H1 (cell line): Measurements from ENCODE around the gene MIEN1. TPM values are rescaled to one million over a fixed set of nuclear protein-coding genes. Genes with fewer than 3 reads are reported as not detected.

Experiments used
- CBX8 ChIP-seq: fragments of 300-800, 300-1000 bp; sonication (generic); IDR thresholded peaks from 2 replicates; pipeline ENCODE4 v1.7.1; 2016; ENCODE audit warnings: low read depth, low read length, borderline replicate concordance
- CHD2 ChIP-seq: IDR thresholded peaks from 2 replicates; pipeline ENCODE4 v1.6.1; 2012; ENCODE audit warnings: low read length, improper control_type of control experiment
- GABPA ChIP-seq: IDR thresholded peaks from 2 replicates; pipeline ENCODE4 v1.6.1; 2011; ENCODE audit warnings: mild to moderate bottlenecking, low read length, moderate library complexity, borderline replicate concordance; ENCODE audit not compliant: insufficient read depth
- NANOG ChIP-seq: IDR thresholded peaks from 2 replicates; pipeline ENCODE4 v1.6.1; 2011; ENCODE audit warnings: low read length, low read depth, mild to moderate bottlenecking, inconsistent platforms; ENCODE audit not compliant: insufficient read depth, poor library complexity, severe bottlenecking
- RAD21 ChIP-seq, 2 experiments: IDR thresholded peaks in 1 of 2; conservative IDR thresholded peaks in 1 of 2; 2 replicates each; pipeline ENCODE4 v1.6.1; 2011; ENCODE audit warnings: low read depth in 2 of 2, low read length in 2 of 2, improper control_type of control experiment in 1 of 2, inconsistent platforms in 1 of 2, mild to moderate bottlenecking in 1 of 2, moderate library complexity in 1 of 2
- polyA plus RNA-seq, 7 experiments: library from polyadenylated mRNA; depleted of rRNA in 3 of 7; stranded (reverse) in 5 of 7; unstranded in 2 of 7; fragments of >200 nt in 5 of 7; fragments of 200-250 nt in 2 of 7; gene quantifications; 1 replicate in 5 of 7; 2 replicates in 1 of 7; 4 replicates in 1 of 7; pipeline versions ENCODE4 v1.2.1 to v1.2.3, GENCODE V29; 2011 to 2013; ENCODE audit warnings: missing spikeins in 2 of 7, mixed read lengths in 2 of 7
- total RNA-seq: library from RNA; stranded (reverse); fragmentation: NEBNext Ultra II Directional; extraction: Animal tissue kit (Norgen Biotek cat#: 25700); gene quantifications from 2 replicates; pipeline ENCODE4 v1.2.1, GENCODE V29; 2021
- TF ChIP-seq, protein P1 (sequence below): fragments of 300-600 bp; sonication (generic); IDR thresholded peaks from 2 replicates; pipeline ENCODE4 v1.7.1; 2012; ENCODE audit warnings: low read length, moderate library complexity, mild to moderate bottlenecking, inconsistent platforms; ENCODE audit not compliant: insufficient replicate concordance
- TF ChIP-seq, protein P2 (sequence below): IDR thresholded peaks from 2 replicates; pipeline ENCODE4 v1.6.1; 2011; ENCODE audit warnings: low read length, improper control_type of control experiment

The MIEN1 gene
- total and polyA plus RNA-seq, 2 of the 8 experiments (the other 6 are each of a cell fraction or from before 2014, with no cell fraction given), result 29.6 to 54.9 TPM

DNA sequence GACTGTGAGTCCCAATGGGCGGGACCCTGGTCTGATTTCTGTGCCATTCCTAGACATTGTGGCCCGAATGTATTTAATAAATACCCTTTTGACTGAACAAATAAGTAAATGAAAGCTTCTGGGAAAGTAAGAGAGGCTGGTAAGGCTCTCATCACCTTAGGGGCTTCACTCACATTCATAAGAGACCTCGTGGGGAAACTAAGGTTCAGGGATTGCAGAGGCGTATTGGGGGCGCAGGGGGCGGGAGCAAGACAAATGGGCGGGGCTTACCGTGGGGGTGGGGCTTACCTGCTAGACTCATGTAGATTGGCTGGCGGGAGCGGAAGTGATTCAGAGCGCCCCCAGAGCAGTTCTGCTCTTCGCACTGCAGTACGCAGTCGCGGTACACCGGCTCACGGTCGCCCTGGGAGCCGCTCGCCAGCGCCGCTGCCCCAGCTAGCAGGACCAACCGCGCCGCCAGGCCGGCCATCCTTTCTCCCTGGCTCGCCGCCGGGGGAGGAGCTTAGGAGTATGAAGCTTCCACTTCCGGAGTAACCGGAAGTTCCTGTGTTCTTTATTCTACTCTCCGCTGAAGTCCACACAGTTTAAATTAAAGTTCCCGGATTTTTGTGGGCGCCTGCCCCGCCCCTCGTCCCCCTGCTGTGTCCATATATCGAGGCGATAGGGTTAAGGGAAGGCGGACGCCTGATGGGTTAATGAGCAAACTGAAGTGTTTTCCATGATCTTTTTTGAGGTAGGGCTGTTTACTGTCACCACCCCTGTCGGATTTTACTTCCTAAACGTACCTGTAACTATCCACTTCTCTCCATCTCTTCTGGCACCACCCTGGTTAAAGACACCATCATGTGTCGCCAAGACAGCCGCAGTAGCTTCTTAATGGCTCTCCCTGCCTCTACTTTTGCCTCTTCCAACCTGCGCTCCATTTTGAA is 42.5 kb downstream of the MIEN1 start, which contains the start of gene PGAP3 (continued):
- TF ChIP-seq, protein P1, sequence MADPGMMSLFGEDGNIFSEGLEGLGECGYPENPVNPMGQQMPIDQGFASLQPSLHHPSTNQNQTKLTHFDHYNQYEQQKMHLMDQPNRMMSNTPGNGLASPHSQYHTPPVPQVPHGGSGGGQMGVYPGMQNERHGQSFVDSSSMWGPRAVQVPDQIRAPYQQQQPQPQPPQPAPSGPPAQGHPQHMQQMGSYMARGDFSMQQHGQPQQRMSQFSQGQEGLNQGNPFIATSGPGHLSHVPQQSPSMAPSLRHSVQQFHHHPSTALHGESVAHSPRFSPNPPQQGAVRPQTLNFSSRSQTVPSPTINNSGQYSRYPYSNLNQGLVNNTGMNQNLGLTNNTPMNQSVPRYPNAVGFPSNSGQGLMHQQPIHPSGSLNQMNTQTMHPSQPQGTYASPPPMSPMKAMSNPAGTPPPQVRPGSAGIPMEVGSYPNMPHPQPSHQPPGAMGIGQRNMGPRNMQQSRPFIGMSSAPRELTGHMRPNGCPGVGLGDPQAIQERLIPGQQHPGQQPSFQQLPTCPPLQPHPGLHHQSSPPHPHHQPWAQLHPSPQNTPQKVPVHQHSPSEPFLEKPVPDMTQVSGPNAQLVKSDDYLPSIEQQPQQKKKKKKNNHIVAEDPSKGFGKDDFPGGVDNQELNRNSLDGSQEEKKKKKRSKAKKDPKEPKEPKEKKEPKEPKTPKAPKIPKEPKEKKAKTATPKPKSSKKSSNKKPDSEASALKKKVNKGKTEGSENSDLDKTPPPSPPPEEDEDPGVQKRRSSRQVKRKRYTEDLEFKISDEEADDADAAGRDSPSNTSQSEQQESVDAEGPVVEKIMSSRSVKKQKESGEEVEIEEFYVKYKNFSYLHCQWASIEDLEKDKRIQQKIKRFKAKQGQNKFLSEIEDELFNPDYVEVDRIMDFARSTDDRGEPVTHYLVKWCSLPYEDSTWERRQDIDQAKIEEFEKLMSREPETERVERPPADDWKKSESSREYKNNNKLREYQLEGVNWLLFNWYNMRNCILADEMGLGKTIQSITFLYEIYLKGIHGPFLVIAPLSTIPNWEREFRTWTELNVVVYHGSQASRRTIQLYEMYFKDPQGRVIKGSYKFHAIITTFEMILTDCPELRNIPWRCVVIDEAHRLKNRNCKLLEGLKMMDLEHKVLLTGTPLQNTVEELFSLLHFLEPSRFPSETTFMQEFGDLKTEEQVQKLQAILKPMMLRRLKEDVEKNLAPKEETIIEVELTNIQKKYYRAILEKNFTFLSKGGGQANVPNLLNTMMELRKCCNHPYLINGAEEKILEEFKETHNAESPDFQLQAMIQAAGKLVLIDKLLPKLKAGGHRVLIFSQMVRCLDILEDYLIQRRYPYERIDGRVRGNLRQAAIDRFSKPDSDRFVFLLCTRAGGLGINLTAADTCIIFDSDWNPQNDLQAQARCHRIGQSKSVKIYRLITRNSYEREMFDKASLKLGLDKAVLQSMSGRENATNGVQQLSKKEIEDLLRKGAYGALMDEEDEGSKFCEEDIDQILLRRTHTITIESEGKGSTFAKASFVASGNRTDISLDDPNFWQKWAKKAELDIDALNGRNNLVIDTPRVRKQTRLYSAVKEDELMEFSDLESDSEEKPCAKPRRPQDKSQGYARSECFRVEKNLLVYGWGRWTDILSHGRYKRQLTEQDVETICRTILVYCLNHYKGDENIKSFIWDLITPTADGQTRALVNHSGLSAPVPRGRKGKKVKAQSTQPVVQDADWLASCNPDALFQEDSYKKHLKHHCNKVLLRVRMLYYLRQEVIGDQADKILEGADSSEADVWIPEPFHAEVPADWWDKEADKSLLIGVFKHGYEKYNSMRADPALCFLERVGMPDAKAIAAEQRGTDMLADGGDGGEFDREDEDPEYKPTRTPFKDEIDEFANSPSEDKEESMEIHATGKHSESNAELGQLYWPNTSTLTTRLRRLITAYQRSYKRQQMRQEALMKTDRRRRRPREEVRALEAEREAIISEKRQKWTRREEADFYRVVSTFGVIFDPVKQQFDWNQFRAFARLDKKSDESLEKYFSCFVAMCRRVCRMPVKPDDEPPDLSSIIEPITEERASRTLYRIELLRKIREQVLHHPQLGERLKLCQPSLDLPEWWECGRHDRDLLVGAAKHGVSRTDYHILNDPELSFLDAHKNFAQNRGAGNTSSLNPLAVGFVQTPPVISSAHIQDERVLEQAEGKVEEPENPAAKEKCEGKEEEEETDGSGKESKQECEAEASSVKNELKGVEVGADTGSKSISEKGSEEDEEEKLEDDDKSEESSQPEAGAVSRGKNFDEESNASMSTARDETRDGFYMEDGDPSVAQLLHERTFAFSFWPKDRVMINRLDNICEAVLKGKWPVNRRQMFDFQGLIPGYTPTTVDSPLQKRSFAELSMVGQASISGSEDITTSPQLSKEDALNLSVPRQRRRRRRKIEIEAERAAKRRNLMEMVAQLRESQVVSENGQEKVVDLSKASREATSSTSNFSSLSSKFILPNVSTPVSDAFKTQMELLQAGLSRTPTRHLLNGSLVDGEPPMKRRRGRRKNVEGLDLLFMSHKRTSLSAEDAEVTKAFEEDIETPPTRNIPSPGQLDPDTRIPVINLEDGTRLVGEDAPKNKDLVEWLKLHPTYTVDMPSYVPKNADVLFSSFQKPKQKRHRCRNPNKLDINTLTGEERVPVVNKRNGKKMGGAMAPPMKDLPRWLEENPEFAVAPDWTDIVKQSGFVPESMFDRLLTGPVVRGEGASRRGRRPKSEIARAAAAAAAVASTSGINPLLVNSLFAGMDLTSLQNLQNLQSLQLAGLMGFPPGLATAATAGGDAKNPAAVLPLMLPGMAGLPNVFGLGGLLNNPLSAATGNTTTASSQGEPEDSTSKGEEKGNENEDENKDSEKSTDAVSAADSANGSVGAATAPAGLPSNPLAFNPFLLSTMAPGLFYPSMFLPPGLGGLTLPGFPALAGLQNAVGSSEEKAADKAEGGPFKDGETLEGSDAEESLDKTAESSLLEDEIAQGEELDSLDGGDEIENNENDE, result no peak
- TF ChIP-seq CBX8 (no peak), NANOG (peak; percentile 95), RAD21 (IDR thresholded peaks at IDR 0.05 in 1 of 2, conservative IDR thresholded peaks at IDR 0.05 in 1 of 2; ENCODE audit: low read depth in 2 of 2, low read length in 2 of 2) (no peak; a peak in 1 of 4 replicates), CHD2 (no peak), GABPA (peak; percentile 93)
- TF ChIP-seq, protein P2, sequence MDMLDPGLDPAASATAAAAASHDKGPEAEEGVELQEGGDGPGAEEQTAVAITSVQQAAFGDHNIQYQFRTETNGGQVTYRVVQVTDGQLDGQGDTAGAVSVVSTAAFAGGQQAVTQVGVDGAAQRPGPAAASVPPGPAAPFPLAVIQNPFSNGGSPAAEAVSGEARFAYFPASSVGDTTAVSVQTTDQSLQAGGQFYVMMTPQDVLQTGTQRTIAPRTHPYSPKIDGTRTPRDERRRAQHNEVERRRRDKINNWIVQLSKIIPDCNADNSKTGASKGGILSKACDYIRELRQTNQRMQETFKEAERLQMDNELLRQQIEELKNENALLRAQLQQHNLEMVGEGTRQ, result no peak
